ENCODE results near the gene CATSPERB.
"Not testable (repeated sequence)": the region's sequence is repeated elsewhere in the genome, so short reads cannot be mapped to it uniquely, and the experiment has no call there.

CATSPERB gene

DNA sequence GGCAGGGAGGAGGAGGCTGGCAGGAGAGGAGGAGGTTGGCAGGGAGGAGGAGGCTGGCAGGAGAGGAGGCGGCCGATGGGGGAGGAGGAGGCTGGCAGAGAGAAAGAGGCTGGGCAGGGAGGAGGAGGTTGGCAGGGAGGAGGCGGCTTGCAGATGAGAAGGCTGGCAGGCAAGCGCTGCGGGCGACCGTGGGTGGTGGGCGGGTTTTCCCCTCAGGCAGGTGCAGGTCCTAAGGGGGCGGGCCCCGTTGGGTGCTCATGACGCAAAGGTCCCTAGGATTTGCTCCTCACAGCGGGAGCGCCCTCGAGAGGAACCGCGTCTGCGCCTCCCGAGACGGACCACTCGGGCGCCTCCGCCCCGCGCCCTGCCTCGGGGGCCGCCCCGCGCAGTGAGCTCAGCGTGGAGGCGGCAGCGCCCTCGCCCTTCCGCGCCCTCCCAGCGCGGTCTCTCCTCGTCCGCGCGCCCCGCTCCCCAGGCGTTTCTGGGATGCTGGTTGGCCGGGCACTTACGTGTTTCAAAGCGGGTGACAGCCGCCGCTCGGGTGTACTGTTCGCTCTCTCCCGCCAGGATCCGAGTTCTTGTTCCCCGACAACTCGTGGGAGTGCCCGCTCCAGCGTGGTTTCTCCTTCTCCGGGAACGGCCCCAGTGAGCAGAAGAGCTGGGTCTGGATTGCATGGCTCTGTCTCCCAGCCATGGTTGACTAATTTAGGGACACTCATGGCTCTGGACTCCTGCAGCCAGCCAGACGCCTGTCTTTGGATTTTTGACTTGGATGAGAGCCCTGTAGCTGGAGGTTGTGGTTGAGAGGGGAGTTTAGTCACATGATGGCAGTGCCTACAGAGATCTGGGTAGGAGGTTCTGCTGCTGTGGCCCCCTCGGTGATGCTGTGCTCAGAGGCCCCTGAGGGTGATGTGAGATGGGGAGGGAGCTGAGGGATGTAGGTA lies 157.7 kb downstream of the CATSPERB start:
- peak; percentile 56 for DNase-seq

DNA sequence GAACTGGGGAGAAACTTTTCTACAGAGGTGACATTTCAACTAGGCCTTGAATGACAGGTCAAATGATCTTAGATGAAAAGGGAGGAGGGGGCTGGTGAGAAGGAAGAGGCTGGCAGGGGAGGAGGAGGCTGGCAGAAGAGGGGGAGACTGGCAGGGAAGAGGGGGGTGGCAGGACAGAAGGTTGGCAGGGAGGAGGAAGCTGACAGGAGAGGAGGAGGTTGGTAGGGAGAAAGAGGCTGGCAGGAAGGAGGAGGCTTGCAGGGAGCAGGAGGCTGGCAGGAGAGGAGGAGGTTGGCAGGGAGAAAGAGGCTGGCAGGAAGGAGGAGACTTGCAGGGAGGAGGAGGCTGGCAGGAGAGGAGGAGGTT lies 158.4 kb downstream of the CATSPERB start:
- DNase-seq, result no peak

DNA sequence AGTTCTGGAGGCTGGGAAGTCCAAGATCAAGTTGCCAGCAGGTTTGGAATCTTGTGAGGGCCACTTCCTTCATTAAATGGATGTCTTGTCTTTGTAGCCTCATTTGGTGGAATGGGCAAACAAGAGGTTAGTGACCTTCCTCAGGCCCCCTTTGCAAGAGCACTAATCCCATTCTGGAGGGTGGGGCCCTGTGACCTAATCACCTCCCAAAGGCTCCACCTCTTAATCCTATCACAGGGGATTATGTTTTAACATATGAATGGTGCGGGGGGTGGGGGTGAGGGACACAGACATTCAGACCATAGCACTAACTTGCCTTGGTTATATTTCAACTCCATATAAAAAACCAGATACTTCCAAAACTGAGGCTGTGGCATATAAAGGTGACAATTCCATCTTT lies 161.9 kb downstream of the CATSPERB start:
- DNase-seq, result no peak

DNA sequence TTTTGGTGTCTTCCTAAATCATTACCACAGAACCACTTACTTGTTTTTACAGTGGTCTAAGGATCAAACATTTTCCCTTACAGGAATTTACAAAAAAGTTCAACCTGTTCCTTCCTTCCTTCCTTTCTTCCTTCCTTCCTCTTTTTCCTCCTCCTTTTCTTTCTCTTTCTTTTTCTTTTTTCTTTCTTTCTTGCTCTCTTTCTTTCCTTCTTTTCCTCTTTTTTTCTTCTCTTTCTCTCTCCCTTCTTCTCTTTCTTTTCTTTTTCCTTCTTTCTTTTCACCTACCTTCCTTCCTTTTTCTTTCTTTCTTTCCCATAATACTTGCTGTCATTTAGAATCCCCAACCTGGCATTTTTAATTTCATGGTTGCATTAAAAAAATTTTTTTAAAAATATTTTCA lies 162.6 kb downstream of the CATSPERB start:
- no peak for DNase-seq

DNA sequence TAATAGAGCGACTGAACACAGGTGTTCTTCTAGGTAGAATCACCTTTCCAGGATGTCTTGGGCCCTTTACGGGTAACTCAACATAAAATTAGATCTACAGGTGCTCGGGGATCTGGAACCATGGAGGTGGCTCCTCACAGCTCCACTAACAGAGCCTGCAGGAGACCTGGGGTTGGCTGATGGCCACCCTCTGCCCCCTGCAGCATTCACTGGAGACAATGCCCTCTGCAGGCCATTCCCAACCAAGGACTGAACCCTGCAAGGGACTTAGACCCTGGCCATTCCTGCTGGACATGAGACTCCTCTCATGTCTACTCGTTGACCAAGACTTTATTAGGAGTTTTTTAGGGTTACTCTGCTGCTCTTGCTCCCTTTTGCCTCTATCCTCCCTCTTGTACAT lies 163.3 kb downstream of the CATSPERB start:
- no peak for DNase-seq

DNA sequence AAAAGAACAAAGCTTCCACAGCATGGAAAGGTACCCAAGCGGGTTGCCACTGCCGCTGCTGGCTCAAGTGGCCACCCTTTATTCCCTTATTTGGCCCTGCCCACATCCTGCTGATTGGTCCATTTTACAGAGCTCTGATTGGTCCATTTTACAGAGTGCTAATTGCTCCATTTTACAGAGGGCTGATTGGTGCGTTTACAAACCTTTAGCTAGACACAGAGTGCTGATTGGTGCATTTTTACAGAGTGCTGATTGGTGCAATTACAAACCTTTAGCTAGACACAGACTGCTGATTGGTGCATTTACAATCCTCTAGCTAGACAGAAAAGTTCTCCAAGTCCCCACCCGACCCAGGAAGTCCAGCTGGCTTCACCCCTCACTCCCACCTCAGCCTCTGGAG lies 164.1 kb downstream of the CATSPERB start:
- DNase-seq, result not testable (repeated sequence)

DNA sequence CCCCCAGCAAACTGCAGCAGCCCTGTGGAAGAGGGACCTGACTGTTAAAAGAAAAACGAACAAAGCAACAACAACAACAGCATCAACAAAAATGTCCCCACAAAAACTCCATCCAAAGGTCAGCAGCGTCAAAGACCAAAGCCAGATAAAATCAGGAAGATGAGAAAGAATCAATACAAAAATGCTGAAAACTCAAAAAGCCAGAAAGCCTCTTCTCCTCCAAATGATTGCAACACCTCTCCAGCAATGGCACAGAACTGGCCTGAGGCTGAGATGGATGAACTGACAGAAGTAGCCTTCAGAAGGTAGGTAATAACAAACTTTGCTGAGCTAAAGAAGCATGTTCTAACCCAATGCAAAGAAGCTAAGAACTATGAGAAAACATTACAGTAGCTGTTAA lies 176.4 kb downstream of the CATSPERB start:
- no peak for DNase-seq

DNA sequence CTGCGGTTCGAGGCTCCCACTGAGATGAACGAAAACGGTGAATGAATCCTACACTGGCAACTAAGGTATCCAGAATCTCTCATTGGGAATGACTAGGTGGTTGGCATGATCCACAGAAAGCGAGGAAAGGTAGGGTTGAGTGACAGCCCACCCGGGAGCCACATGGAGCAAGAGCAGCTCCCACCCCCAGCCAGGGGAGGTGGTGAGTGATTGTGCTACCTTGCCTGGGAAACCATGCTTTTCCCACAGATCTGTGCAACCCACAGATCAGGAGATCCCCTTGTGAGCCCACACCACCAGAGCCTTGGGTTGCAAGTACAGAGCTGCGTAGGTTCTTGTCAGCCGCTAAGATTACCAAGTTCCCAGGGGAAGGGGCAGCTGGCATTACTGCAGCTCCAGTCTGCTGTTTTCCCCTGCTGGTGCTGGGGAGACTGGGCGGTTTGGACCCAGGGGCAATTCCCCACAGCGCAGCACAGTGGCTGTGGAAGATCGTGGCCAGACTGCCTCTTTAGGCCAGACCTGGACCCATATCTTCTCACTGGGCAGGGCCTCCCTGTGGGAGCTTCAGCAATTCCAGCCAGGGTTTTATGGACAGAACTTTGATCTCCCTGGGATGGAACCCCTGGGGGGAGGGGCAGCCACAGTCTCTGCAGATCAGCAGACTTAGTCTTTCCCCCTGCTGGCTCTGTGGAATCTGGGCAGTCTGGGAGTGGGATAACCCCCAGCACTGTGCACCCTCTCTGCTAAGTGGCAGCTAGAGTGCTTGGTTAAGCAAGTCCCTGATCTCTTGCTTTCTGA lies 177.2 kb downstream of the CATSPERB start:
- no peak for DNase-seq

DNA sequence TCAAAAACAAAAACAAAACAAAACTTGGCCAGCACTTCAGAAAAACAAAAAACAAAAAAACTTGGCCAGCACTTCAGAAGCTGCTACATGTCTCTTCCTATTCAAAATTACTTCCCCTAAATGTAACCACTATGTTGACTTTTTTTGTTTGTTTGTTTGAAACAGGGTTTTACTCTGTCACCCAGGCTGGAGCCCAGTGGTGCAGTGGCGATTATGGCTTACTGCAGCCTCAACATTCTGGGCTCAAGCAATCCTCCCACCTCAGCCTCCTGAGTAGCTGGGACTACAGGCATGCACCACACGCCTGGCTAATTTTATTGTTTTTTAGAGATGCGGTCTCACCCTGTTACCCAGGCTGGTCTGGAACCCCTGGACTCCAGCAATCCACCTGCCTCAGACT lies 183.8 kb downstream of the CATSPERB start:
- no peak for DNase-seq

DNA sequence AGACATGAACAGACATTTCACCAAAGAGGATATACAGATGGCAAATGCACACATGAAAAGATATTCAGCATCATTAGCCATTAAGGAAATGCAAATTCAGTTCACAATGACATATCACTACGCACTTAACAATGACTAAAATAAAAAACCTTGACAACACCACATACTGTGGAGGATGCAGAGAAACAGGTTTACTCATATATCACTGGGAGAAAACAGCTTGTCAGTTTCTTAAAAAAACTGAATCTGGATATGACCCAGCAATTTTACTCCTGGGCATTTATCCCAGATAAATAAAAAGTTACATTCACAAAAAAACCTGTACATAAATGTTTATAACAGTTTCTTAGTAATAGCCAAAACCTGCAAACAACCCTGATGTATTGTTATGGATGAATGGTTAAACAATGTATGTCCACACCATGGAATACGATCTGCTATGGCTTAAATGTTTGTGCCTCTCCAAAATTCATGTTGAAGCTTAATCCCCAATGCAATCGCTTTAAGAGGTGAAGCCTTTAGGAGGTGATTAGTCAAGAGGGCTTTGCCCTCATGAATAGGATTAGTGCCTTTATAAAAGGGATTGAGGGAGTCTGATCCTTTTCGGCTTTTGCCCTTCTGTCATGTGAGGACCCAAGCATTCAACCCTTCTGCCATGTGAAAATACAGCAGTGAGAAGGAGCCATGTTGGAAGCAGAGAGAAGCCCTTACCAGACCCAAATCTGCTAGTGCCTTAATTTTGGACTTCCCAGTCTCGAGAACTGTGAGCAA lies 185.8 kb downstream of the CATSPERB start:
- no peak for DNase-seq

DNA sequence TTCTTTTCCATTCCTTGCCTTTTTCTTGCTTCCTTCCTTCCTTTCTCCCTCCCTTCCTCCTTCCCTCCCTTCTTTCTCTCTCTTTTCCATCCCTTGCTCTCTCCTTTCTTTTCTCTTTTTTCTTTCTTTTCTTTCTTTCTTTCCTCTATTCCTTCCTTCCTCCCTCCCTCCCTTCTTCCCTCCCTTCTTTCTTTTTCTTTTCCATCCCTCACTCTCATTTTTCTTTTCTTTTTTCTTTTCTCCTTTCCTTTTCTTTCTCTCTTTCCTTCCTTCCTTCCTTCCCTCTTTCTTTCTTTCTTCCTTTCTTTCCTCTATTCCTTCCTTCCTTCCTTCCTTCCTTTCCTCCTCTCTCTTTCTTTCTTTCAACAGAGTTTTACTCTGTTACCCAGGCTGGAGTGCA lies 186.7 kb downstream of the CATSPERB start:
- no peak for DNase-seq

DNA sequence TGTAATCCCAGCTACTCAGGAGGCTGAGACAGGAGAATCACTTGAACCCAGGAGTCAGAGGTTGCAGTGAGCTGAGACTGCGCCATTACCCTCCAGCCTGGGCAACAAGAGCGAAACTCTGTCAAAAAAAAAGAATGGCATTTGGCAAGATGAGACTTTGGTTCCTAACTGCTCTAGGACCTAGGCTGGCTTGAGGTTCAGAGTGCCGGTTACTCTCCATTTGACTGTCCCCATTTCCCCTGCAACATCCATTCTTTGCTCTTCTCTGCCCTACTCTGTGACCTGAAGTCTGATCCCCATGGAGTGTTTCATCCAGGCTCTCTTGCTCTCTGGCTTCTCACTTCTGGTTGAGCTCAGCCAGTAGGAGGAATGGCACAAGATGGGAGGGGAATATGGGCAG lies 195.6 kb downstream of the CATSPERB start:
- no peak for DNase-seq

DNA sequence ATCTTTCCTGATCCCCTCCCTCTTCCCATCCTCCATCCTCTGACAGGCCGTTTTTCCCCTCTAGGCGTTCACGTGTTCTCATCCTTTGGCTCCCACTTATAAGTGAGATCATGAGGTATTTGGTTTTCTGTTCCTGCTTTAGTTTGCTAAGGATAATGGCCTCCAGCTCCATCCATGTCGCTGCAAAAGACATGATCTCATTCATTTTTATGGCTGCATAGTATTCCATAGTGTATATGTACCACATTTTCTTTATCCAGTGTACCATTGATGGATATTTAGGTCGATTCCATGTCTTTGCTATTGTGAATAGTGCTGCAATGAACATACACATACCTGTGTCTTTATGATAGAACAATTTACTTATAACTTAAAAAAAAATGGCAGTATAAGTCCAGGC lies 197.8 kb downstream of the CATSPERB start:
- not testable (repeated sequence) for DNase-seq

DNA sequence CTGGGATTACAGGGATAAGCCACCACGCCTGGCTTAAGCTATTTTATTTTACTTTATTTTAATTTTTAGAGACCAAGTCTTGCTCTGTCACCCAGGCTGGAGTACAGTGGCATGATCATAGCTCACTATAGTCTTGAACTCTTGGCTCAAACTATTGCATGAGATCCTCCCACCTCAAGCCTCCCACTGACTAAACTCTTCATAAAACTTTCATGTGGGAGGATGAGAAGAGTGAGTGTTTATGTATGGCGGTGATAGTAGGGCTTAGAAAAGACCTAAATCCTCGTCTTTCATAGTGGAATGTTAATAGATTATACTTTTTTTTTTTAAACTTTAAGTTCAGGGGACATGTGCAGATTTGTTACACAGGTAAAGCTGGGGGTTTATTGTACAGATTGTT lies 198.3 kb downstream of the CATSPERB start:
- no peak for DNase-seq
